Trophoblast cell (in vitro differentiated cells and primary cell): ENCODE measurements around the gene PRSS12.

Experiments used
- DNase-seq, 2 donors: peaks; one replicate each; pipeline ENCODE4 v3.0.0-alpha.2; 2016
- H2AFZ ChIP-seq: 2 replicates; pipeline ENCODE4 v1.6.1; 2013; ENCODE audit warnings: low read length, moderate library complexity, mild to moderate bottlenecking; ENCODE audit not compliant: insufficient read depth, poor library complexity
- H2AK5ac ChIP-seq: 2 replicates; pipeline ENCODE4 v1.6.1; 2013; ENCODE audit warnings: mild to moderate bottlenecking, low read length
- H2BK120ac ChIP-seq: 2 replicates; pipeline ENCODE4 v1.6.1; 2013; ENCODE audit warnings: low read length, mild to moderate bottlenecking, moderate library complexity; ENCODE audit not compliant: insufficient read depth, poor library complexity
- H2BK12ac ChIP-seq: 2 replicates; pipeline ENCODE4 v1.6.1; 2013; ENCODE audit warnings: mild to moderate bottlenecking, low read length, moderate library complexity
- H2BK5ac ChIP-seq: 2 replicates; pipeline ENCODE4 v1.6.1; 2013; ENCODE audit warnings: low read length, low read depth, moderate library complexity, mild to moderate bottlenecking; ENCODE audit not compliant: poor library complexity
- H3K14ac ChIP-seq: 2 replicates; pipeline ENCODE4 v1.6.1; 2013; ENCODE audit warnings: mild to moderate bottlenecking, low read length
- H3K18ac ChIP-seq: 2 replicates; pipeline ENCODE4 v1.6.1; 2013; ENCODE audit warnings: mild to moderate bottlenecking, low read length
- H3K23ac ChIP-seq: 2 replicates; pipeline ENCODE4 v1.6.1; 2013; ENCODE audit warnings: low read length
- H3K27ac ChIP-seq: 2 replicates; pipeline ENCODE4 v1.5.1; 2013; ENCODE audit warnings: low read depth, mild to moderate bottlenecking, inconsistent platforms, low read length, moderate library complexity
- H3K27me3 ChIP-seq: 2 replicates; pipeline ENCODE4 v1.6.1; 2013; ENCODE audit warnings: inconsistent platforms, mild to moderate bottlenecking, low read length, moderate library complexity; ENCODE audit not compliant: insufficient read depth
- H3K36me3 ChIP-seq, 2 experiments: 1 replicate in 1 of 2; 2 replicates in 1 of 2; pipeline ENCODE4 v1.6.1; 2013; ENCODE audit warnings: low read length in 2 of 2, mild to moderate bottlenecking in 2 of 2, moderate library complexity in 1 of 2; ENCODE audit not compliant: insufficient read depth in 2 of 2, control insufficient read depth in 1 of 2
- H3K4ac ChIP-seq: 2 replicates; pipeline ENCODE4 v1.6.1; 2013; ENCODE audit warnings: low read depth, mild to moderate bottlenecking, low read length, moderate library complexity
- H3K4me1 ChIP-seq, 2 experiments: 1 replicate in 1 of 2; 2 replicates in 1 of 2; pipeline ENCODE4 v1.6.1; 2013; ENCODE audit warnings: low read length in 2 of 2, mild to moderate bottlenecking in 2 of 2, moderate library complexity in 1 of 2; ENCODE audit not compliant: insufficient read depth in 2 of 2, control insufficient read depth in 1 of 2
- H3K4me2 ChIP-seq: 2 replicates; pipeline ENCODE4 v1.6.1; 2013; ENCODE audit warnings: inconsistent platforms, mild to moderate bottlenecking, low read length, moderate library complexity
- H3K4me3 ChIP-seq: 2 replicates; pipeline ENCODE4 v1.5.1; 2013; ENCODE audit warnings: mild to moderate bottlenecking, low read depth, low read length, inconsistent platforms
- H3K79me1 ChIP-seq: one replicate; pipeline ENCODE4 v1.6.1; 2013; ENCODE audit warnings: low read length
- H3K79me2 ChIP-seq: 2 replicates; pipeline ENCODE4 v1.6.1; 2013; ENCODE audit warnings: low read length, mild to moderate bottlenecking; ENCODE audit not compliant: control insufficient read depth, insufficient read depth, poor library complexity
- H3K9ac ChIP-seq: 2 replicates; pipeline ENCODE4 v1.6.1; 2013; ENCODE audit warnings: mild to moderate bottlenecking, low read length
- H3K9me3 ChIP-seq: 2 replicates; pipeline ENCODE4 v1.6.1; 2013; ENCODE audit warnings: low read depth, mild to moderate bottlenecking, control low read depth, inconsistent platforms, low read length; ENCODE audit not compliant: insufficient read depth
- H4K12ac ChIP-seq: 2 replicates; pipeline ENCODE4 v1.6.1; 2013; ENCODE audit warnings: low read depth, mild to moderate bottlenecking, low read length, moderate library complexity
- H4K8ac ChIP-seq: 2 replicates; pipeline ENCODE4 v1.6.1; 2013; ENCODE audit warnings: low read depth, mild to moderate bottlenecking, low read length, moderate library complexity
- H4K91ac ChIP-seq: one replicate; pipeline ENCODE4 v1.6.1; 2013; ENCODE audit warnings: low read depth, mild to moderate bottlenecking, low read length, moderate library complexity
- WGBS: extraction: QIAGEN DNeasy Blood & Tissue Kit; methylation state at CpG from one replicate; pipeline ENCODE4 v1.1.7; 2013; ENCODE audit warnings: missing lambda C conversion rate; ENCODE audit not compliant: insufficient read length, insufficient coverage; ENCODE audit errors: extremely low coverage; 5-methylcytosine and 5-hydroxymethylcytosine counted together

PRSS12 gene

GRCh38 chr4:118346495-118346894, 6.3 kb downstream of the PRSS12 start:
- Histone ChIP-seq H3K27me3 (no peaks in the 10 kb centered on the region), H3K4me1 (peaks cover 11 to 16% of the 10 kb centered on the region in 2 experiments), H3K36me3 (no peaks in the 10 kb centered on the region), H3K27ac (no peak overlapping the region), H3K23ac (no peak overlapping the region), H2BK5ac (no peak overlapping the region), H4K12ac (no peak overlapping the region), H3K18ac (no peak overlapping the region), H4K8ac (no peak overlapping the region), H2BK120ac (no peak overlapping the region), H2AK5ac (no peak overlapping the region), H3K4me2 (peak overlapping the region; percentile 11), H3K79me1 (peaks cover 3% of the 10 kb centered on the region), H3K14ac (no peak overlapping the region), H3K9me3 (no peaks in the 10 kb centered on the region), H3K79me2 (peaks cover 11% of the 10 kb centered on the region), H3K9ac (no peak overlapping the region), H3K4ac (peak overlapping the region; percentile 70), H2AFZ (no peak overlapping the region), H4K91ac (no peak overlapping the region), H3K4me3 (no peak overlapping the region), H2BK12ac (no peak overlapping the region)
- WGBS, result no CpG with 5 or more reads among the region's 4 CpGs
- no peak for DNase-seq

- no CpG with 5 or more reads among the region's 1 CpG for WGBS
- H3K23ac ChIP-seq, result no peak overlapping the region
- no peak overlapping the region for H3K4me3 ChIP-seq
- H3K27me3 ChIP-seq, result no peaks in the 10 kb centered on the region
- no peak overlapping the region for H4K8ac ChIP-seq
- no peak overlapping the region for H2BK5ac ChIP-seq
- no peak for DNase-seq
- peaks cover 3% of the 10 kb centered on the region for H3K79me1 ChIP-seq
- H3K36me3 ChIP-seq, result no peaks in the 10 kb centered on the region
- no peak overlapping the region for H2AK5ac ChIP-seq
- H3K9me3 ChIP-seq, result no peaks in the 10 kb centered on the region
- H4K12ac ChIP-seq, result no peak overlapping the region
- no peak overlapping the region for H3K9ac ChIP-seq
- peaks cover 11 to 22% of the 10 kb centered on the region in 2 experiments for H3K4me1 ChIP-seq
- no peak overlapping the region for H3K14ac ChIP-seq
- peaks cover 11% of the 10 kb centered on the region for H3K79me2 ChIP-seq
- H4K91ac ChIP-seq, result no peak overlapping the region
- H3K4ac ChIP-seq, result no peak overlapping the region
- no peak overlapping the region for H2AFZ ChIP-seq
- H3K27ac ChIP-seq, result no peak overlapping the region
- H2BK120ac ChIP-seq, result no peak overlapping the region
- H3K4me2 ChIP-seq, result no peak overlapping the region
- no peak overlapping the region for H3K18ac ChIP-seq
- no peak overlapping the region for H2BK12ac ChIP-seq
Measured at GRCh38 chr4:118345813-118346212, 7.0 kb downstream of the PRSS12 start.

- H3K9me3 ChIP-seq, result no peaks in the 10 kb centered on the region
- no peak overlapping the region for H3K4me2 ChIP-seq
- no peak overlapping the region for H3K18ac ChIP-seq
- H3K4me1 ChIP-seq, result peaks cover 11 to 19% of the 10 kb centered on the region in 2 experiments
- H2AK5ac ChIP-seq, result no peak overlapping the region
- no peak overlapping the region for H3K4me3 ChIP-seq
- H3K14ac ChIP-seq, result no peak overlapping the region
- no peak overlapping the region for H2BK120ac ChIP-seq
- H3K27ac ChIP-seq, result no peak overlapping the region
- no peak overlapping the region for H4K8ac ChIP-seq
- H2BK12ac ChIP-seq, result no peak overlapping the region
- no peak overlapping the region for H2AFZ ChIP-seq
- no peaks in the 10 kb centered on the region for H3K79me1 ChIP-seq
- no peak overlapping the region for H3K9ac ChIP-seq
- H3K79me2 ChIP-seq, result peaks cover 11% of the 10 kb centered on the region
- no peak overlapping the region for H3K4ac ChIP-seq
- no peaks in the 10 kb centered on the region for H3K27me3 ChIP-seq
- no peak overlapping the region for H2BK5ac ChIP-seq
- no peak overlapping the region for H3K23ac ChIP-seq
- DNase-seq, result no peak
- H4K91ac ChIP-seq, result no peak overlapping the region
- no peak overlapping the region for H4K12ac ChIP-seq
- H3K36me3 ChIP-seq, result no peaks in the 10 kb centered on the region
Measured at GRCh38 chr4:118344801-118345200, 8.0 kb downstream of the PRSS12 start.

- no peak overlapping the region for H3K4me2 ChIP-seq
- H4K8ac ChIP-seq, result no peak overlapping the region
- no peaks in the 10 kb centered on the region for H3K27me3 ChIP-seq
- H2BK120ac ChIP-seq, result no peak overlapping the region
- no peak overlapping the region for H2AFZ ChIP-seq
- H3K9me3 ChIP-seq, result no peaks in the 10 kb centered on the region
- no peaks in the 10 kb centered on the region for H3K36me3 ChIP-seq
- H2BK5ac ChIP-seq, result no peak overlapping the region
- no peak overlapping the region for H2BK12ac ChIP-seq
- H4K12ac ChIP-seq, result no peak overlapping the region
- no peak overlapping the region for H3K4me3 ChIP-seq
- no peak overlapping the region for H3K27ac ChIP-seq
- no peak for DNase-seq
- H3K4me1 ChIP-seq, result peaks cover 8 to 17% of the 10 kb centered on the region in 2 experiments
- WGBS, result no CpG with 5 or more reads among the region's 3 CpGs
- H3K18ac ChIP-seq, result no peak overlapping the region
- no peak overlapping the region for H3K14ac ChIP-seq
- H3K23ac ChIP-seq, result no peak overlapping the region
- H3K9ac ChIP-seq, result no peak overlapping the region
- no peaks in the 10 kb centered on the region for H3K79me1 ChIP-seq
- no peak overlapping the region for H2AK5ac ChIP-seq
- H3K4ac ChIP-seq, result peak overlapping the region; percentile 85
- H4K91ac ChIP-seq, result no peak overlapping the region
- H3K79me2 ChIP-seq, result peaks cover 8% of the 10 kb centered on the region
Measured at GRCh38 chr4:118343501-118343900, 9.3 kb downstream of the PRSS12 start.
